Stimulated activated CD4-positive, alpha-beta T cell treated with anti-CD3 and anti-CD28 coated beads, Interleukin-4, amount 100 ng/mL, for 24 hours (primary cell): ENCODE data around the gene PUM2.

Source experiments
- DNase-seq: peaks from one replicate; pipeline ENCODE4 v3.0.0-alpha.2; 2020

PUM2 gene

DNA sequence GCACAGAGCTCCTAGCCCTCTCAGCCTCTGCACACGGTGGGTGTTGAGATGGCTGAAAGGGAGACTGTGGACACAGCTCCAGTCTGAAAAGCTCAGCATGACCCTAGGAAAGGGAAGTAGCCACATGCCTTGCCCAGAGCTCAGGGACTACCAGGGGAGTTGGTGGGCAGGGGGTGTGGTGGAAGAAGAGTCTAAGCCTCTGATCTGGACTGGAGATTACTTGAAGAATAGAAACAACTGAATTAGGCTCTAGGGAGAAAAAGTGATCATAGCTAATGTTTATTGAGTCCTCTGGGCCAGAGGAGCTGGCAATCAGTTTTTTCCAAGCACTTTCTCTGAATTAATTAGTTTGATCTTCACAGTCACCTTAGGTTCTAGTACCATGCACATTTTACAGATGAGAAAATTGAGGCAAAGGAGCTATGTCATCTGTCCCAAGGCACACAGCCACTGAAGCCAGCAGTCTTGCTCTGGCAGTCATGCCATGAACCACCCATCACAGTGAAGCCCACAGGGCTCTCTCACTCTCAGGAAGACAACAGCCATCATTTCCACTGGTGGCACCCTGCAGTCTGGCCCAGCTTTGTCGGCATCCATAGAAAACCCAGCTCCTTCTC is 136.0 kb downstream of the PUM2 start:
- no peak for DNase-seq

DNA sequence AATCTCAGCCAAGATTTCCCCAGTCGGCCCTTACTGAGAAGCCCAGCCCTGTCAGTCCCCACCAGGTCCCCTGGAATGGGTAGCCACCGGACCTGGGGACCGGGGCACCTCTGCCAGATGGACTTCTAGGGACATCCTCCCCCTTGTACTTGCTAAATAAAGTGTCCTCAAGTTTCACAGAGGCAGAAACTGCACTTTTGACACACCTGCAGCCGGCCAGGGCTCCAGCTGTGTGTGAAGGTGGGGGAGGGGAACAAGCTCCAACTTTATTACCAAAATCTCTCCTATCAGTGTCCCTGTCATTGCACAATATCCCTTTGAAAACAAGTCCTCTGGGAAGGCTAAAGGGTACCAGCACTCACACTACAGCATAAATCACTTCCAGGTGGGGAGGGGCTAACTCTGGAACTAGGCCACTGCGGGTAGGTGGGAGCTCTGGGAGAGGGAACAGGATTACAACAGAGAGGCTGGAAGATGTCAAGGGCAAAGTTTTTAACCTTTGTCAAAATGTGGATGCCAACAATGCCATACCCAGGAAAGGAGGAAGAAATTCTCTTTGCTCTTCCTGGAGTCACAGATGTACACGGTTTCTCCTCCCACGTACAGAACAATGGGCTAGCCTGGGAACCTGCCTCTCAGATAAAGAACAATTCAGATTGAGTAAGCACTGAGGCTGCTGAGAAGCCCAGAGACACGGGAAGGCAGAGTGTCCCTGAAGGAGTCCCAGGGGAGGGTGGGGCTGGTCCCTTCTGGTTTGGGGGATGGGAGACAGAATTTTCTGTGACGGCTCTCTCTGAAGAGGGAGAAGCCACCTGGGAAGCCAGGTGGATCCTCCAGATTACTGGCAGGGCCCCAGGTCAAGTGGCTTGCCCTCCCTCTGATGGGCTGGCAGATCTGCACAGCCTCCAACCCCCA is 136.7 kb downstream of the PUM2 start:
- no peak for DNase-seq

DNA sequence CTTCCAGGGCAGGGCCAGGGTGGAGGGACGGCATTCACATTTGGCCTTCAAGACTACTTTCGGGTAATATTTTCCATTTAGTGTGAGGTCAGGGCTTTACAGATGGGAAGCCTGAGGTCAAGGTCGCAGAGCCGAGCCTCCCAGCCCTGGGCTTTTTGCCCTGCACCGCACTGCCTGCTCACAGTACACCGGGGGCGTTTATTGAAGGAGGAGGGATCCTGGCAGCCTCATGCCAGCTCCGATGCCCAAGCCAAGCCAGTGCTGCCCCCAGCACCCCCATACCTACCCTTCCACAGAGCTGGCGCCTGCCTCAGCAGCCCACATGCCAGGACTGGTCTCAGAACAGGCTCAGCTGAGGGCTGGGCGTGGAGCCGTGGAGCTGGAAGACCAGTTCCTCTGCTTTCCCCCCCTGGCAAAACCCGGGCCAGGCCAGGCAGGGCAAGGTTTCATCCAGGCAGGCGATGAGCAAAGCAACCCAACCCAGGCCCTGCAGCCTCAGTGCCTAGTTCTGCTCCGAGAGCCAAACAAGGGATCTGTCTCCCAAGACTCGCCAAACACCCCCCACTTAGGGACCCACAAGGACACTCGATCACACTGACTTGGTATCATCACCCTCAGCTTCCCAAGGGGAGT is 137.7 kb downstream of the PUM2 start:
- DNase-seq, result no peak

- DNase-seq, result no peak
Measured at GRCh38 chr2:20212459-20212870, 138.2 kb downstream of the PUM2 start.

DNA sequence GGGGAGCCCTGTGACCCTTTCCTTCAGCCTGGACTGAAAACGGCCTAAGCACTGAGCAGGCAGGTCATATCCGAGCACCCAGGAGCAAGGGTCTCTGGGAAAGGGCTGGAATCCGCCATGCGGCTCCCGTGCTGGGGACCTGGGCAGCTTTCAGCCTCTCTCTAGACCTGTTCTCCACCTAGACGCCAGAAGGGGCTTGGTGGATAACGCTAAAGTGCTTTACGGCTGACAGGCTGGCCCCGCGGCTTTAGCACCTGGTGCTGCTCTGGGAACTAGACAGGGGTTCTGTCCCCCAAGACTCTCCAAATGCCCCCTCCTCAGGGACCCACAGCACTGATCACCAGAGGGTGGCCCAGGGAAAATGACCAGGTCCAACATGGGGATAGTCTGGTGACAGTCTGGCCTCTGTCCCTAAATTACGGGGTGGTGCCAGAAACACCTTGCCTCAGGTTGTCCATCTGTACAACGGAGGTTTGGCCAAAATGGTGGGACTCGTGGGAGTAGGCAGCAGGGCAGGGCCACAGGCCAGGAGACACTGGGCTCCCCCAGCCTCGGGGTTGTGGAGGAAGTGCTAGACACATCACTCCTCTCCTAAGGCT is 138.7 kb downstream of the PUM2 start:
- no peak for DNase-seq

- no peak for DNase-seq
Measured at GRCh38 chr2:20211420-20211819, 139.2 kb downstream of the PUM2 start.

GRCh38 chr2:20210462-20210861 is 140.2 kb downstream of the PUM2 start:
- DNase-seq, result no peak

DNA sequence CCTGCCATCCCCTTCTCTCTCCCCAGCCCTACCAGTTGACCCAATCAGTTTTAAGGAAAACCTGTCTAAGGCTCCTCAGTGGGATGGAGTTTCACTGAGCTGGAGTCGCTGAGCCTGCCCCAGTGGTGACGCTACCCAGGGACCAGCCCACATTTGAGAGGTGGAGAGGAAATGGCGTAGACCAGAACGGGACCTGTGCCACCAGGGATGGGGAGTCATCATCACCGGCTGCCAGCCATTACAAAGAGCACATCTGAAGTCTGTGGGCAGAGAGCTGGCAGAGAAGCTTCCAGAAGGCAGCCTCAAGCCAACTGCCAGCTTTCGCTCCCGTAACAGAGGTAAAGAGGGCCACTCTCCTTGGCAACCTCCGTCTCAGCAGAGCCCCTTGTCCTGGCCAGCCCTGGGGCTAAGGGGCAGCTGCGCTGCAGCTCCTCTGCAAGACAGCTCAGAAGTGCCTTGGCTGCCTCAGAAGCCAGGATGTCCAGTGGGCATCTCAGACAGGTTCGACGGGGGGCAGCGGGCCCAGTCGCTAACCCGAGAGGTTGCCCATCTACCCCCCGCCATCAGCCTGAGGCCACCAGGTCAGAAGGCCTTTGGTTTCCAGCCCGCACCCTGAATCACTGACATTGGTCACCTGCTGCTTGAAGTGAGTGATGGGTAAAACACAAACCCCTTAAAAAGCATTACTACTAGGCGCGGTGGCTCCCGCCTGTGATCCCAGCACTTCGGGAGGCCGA is 141.1 kb downstream of the PUM2 start:
- no peak for DNase-seq

GRCh38 chr2:20208476-20208859 is 142.2 kb downstream of the PUM2 start:
- DNase-seq, result no peak

GRCh38 chr2:20207051-20207450 is 143.6 kb downstream of the PUM2 start:
- no peak for DNase-seq

DNA sequence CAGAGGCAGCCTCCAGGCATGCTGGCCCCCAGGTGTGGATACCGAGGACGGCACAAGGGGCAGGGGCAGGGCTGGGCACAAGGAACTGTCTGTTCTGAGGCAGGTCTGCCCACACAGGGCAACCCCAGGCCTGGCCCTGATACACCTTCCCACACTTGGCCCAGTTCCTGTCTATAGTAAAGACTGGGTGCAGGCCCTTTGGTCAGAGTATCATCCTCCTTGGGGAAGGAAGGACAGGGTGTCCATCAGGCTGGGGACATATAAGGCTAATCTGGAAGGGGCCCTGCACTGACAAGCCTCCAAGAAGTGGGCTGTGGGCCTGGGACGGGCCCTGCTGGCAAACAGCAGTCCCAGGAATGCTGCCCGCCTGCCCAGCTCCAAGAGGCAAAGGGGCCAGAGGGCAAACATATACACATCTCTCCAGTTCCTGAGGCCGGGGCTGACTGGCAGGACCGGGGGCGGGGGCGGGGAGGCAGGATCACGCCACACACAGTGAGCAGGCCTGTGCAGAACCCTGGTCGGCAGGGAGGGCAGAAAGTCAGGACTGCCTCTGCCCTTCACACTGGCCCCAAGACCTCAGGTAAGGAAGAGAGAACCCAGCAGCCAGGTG is 144.6 kb downstream of the PUM2 start:
- DNase-seq, result no peak

GRCh38 chr2:20205069-20205468 is 145.6 kb downstream of the PUM2 start:
- no peak for DNase-seq

DNA sequence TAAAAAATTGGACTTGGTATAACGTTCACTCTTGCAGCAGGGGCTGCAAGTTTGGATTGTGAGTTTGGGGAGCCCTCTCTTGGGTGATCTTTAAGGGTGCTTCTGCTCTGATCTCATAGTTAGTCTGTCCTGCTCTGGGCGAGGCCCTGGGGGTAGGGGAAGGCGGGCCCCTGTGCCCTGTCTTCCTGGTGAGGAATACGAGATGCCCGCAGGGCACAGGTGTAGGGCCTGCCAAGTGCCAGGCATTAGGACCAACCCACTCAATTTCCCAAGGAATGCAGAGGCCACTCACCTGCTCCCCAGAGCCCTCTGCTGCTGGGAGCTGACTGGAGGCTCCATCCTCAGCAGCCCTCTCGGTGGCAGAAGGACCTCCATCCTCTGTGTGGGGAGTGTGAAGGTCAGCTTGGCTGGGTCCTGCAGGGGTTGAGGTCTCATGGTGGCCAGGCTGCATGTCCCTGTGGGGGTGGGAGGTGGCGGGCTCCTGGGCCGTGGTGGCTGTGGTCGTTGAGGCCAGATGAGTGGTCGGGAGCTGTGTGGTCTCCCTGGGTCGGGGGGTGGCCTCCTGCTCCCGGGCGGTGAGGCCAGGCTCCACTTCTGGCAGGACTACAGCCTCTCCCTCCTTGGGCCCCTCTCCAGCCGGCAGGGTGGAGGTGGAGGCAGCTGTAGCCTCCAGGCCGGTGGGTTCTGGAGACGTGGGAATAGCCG is 147.0 kb downstream of the PUM2 start:
- DNase-seq, result no peak

- DNase-seq, result no peak
Measured at GRCh38 chr2:20203072-20203471, 147.6 kb downstream of the PUM2 start.

GRCh38 chr2:20201671-20202070 is 149.0 kb downstream of the PUM2 start:
- DNase-seq, result no peak

GRCh38 chr2:20200697-20201555 is 149.7 kb downstream of the PUM2 start:
- DNase-seq, result no peak

- DNase-seq, result no peak
Measured at GRCh38 chr2:20199633-20200270, 150.9 kb downstream of the PUM2 start.

DNA sequence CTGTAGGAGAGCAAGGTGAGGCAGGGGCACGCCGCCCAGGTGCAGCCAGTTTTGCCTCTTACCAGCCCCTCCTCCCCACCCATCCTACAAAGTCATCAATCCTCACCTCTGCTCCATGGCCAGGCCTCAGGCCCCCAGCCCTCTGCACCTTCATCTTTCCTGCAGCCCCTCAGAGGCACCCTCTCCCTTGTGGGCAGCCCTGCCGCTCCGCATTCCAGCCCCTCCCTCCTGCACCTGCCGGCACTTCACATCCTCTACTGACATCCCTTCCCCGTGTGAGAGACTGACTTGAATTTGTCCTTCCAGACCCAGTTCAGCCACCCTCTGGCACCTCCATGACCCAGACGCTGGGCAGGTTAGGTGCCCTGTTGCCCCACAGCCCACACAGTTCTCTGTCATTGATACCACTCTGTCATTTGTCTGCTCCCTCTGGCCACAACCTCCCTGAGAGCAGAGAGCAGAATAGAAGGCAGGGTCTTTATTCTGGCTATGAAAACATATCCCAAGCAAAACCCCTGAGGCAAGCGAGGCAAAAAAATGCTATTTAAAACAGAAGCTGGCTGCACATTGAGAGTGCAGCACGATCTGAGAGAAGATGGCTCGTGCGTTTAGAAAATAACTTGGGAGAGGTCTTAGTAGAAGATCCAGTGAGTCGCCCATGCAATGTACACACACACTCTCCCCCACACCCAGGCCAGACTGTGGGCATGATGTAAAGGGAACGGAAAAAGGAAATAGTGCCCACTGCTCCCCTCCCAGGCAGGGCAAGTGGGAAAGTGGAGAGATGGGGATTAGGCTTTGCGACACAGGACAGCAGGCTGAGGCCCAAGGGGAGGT is 151.6 kb downstream of the PUM2 start:
- DNase-seq, result no peak
